HepG2 (cell line): ENCODE measurements around the gene GNA15. TPM values are rescaled to one million over a fixed set of nuclear protein-coding genes. Genes with fewer than 3 reads are reported as not detected.

Experiments used
- AHDC1 ChIP-seq: sonication (generic); formaldehyde crosslinking; IDR thresholded peaks from 2 replicates; pipeline ENCODE4 v1.5.1; 2020; ENCODE audit warnings: mild to moderate bottlenecking, missing genetic modification reagents, borderline replicate concordance
- E2F2 ChIP-seq: sonication (generic); formaldehyde crosslinking; IDR thresholded peaks from 2 replicates; pipeline ENCODE4 v1.4.0; 2020; ENCODE audit warnings: missing genetic modification reagents, borderline replicate concordance
- FOSL1 ChIP-seq: sonication (generic); formaldehyde crosslinking; IDR thresholded peaks from 2 replicates; pipeline ENCODE4 v1.9.0; 2021; ENCODE audit warnings: missing genetic modification reagents, borderline replicate concordance
- MTA3 ChIP-seq: sonication (generic); formaldehyde crosslinking; IDR thresholded peaks from 2 replicates; pipeline ENCODE4 v1.4.0; 2020; ENCODE audit warnings: missing genetic modification reagents
- RCOR2 ChIP-seq: IDR thresholded peaks from 2 replicates; pipeline ENCODE4 v1.6.1; 2016; ENCODE audit warnings: missing biosample characterization, missing genetic modification reagents
- ZKSCAN5 ChIP-seq: sonication (generic); formaldehyde crosslinking; IDR thresholded peaks from 2 replicates; pipeline ENCODE4 v1.5.1; 2020; ENCODE audit warnings: mild to moderate bottlenecking, missing genetic modification reagents
- ZNF335 ChIP-seq: sonication (generic); formaldehyde crosslinking; IDR thresholded peaks from 2 replicates; pipeline ENCODE4 v1.4.0; 2020; ENCODE audit warnings: missing genetic modification reagents
- ZNF609 ChIP-seq: sonication (generic); formaldehyde crosslinking; IDR thresholded peaks from 2 replicates; pipeline ENCODE4 v1.4.0; 2020; ENCODE audit warnings: mild to moderate bottlenecking, missing genetic modification reagents, borderline replicate concordance
- ZNF704 ChIP-seq: sonication (generic); formaldehyde crosslinking; IDR thresholded peaks from 2 replicates; pipeline ENCODE4 v1.8.1; 2023; ENCODE audit warnings: mild to moderate bottlenecking, inconsistent platforms, moderate library complexity, missing genetic modification reagents, borderline replicate concordance
- ZNF740 ChIP-seq: sonication (generic); formaldehyde crosslinking; IDR thresholded peaks from 2 replicates; pipeline ENCODE4 v1.4.0; 2020; ENCODE audit warnings: missing genetic modification reagents
- ZNF788 ChIP-seq: sonication (generic); formaldehyde crosslinking; IDR thresholded peaks from 2 replicates; pipeline ENCODE4 v1.5.0; 2020; ENCODE audit warnings: mild to moderate bottlenecking, missing genetic modification reagents, borderline replicate concordance
- polyA plus RNA-seq, 8 experiments: library from polyadenylated mRNA; depleted of rRNA in 3 of 8; stranded (reverse) in 7 of 8; unstranded in 1 of 8; fragments of >200 nt; fragmentation: Illumina TruSeq in 4 of 8; extraction: Trizol in 4 of 8; gene quantifications; 2 replicates each; pipeline versions ENCODE4 v1.2.1 to v1.2.3, GENCODE V29; 2011 to 2016; ENCODE audit warnings: low read depth in 4 of 8, missing spikeins in 1 of 8, mixed read lengths in 1 of 8; ENCODE audit not compliant: insufficient read depth in 1 of 8
- total RNA-seq, 5 experiments: library from RNA; depleted of rRNA; stranded (reverse); fragments of >200 nt; fragmentation: Illumina TruSeq; extraction: Trizol; gene quantifications; 2 replicates each; pipeline ENCODE4 v1.2.3, GENCODE V29; 2016; ENCODE audit warnings: low read depth in 1 of 5

Gene GNA15
- total and polyA plus RNA-seq, 2 of the 13 experiments (the other 11 are each of a cell fraction or from before 2014, with no cell fraction given) = not detected

- TF ChIP-seq AHDC1 (CRISPR knock-in tag) = no peak
- no peak for TF ChIP-seq ZNF335 (CRISPR knock-in tag)
- TF ChIP-seq ZNF788 (CRISPR knock-in tag) = no peak
- TF ChIP-seq ZKSCAN5 (CRISPR knock-in tag) = no peak
- no peak for TF ChIP-seq ZNF704
- no peak for TF ChIP-seq ZNF740 (CRISPR knock-in tag)
- TF ChIP-seq E2F2 (CRISPR knock-in tag) = no peak
- no peak for TF ChIP-seq RCOR2 (CRISPR knock-in tag)
- no peak for TF ChIP-seq MTA3 (CRISPR knock-in tag)
- no peak for TF ChIP-seq FOSL1 (CRISPR knock-in tag)
- no peak for TF ChIP-seq ZNF609
Measured at GRCh38 chr19:3109491-3109890, 26.3 kb upstream of the GNA15 start (continued).
